HG03460 (cell line): ENCODE results near the gene PCTP.

Experiments used
- ATAC-seq: cut with Tn5 transposase; IDR thresholded peaks from one replicate; pipeline ENCODE4 v1.9.1; 2021; ENCODE audit not compliant: unreplicated experiment

PCTP gene

GRCh38 chr17:55785181-55785580, 34.3 kb downstream of the PCTP start:
- ATAC-seq = no peak

GRCh38 chr17:55793272-55793671, 42.4 kb downstream of the PCTP start:
- no peak for ATAC-seq

GRCh38 chr17:55794725-55795482, 44.1 kb downstream of the PCTP start:
- no peak for ATAC-seq

GRCh38 chr17:55806745-55807495, 56.1 kb downstream of the PCTP start:
- no peak for ATAC-seq

GRCh38 chr17:55811536-55811935, 60.7 kb downstream of the PCTP start:
- no peak for ATAC-seq

GRCh38 chr17:55812323-55812722, 61.5 kb downstream of the PCTP start:
- no peak for ATAC-seq

GRCh38 chr17:55813944-55814343, 63.1 kb downstream of the PCTP start:
- ATAC-seq = no peak

- ATAC-seq = no peak
Observed at GRCh38 chr17:55814377-55814776, 63.5 kb downstream of the PCTP start.

GRCh38 chr17:55816532-55817396, 65.9 kb downstream of the PCTP start:
- ATAC-seq = no peak

GRCh38 chr17:55817397-55817709, 66.5 kb downstream of the PCTP start:
- no peak for ATAC-seq

GRCh38 chr17:55818026-55818425, 67.2 kb downstream of the PCTP start:
- no peak for ATAC-seq

GRCh38 chr17:55818451-55819375, 67.9 kb downstream of the PCTP start:
- ATAC-seq = no peak

- no peak for ATAC-seq
Observed at GRCh38 chr17:55820675-55821074, 69.8 kb downstream of the PCTP start.

GRCh38 chr17:55822028-55822427, 71.2 kb downstream of the PCTP start:
- ATAC-seq = no peak

GRCh38 chr17:55825213-55825612, 74.4 kb downstream of the PCTP start:
- no peak for ATAC-seq
